GM12872 (cell line): ENCODE measurements around the gene SHMT2.

Experiments
- TF ChIP-seq, protein P1 (sequence below): IDR thresholded peaks from 3 replicates; pipeline ENCODE4 v1.5.1; 2011; ENCODE audit warnings: low read depth, mild to moderate bottlenecking, low read length, moderate library complexity; ENCODE audit not compliant: insufficient read depth

The SHMT2 gene

DNA sequence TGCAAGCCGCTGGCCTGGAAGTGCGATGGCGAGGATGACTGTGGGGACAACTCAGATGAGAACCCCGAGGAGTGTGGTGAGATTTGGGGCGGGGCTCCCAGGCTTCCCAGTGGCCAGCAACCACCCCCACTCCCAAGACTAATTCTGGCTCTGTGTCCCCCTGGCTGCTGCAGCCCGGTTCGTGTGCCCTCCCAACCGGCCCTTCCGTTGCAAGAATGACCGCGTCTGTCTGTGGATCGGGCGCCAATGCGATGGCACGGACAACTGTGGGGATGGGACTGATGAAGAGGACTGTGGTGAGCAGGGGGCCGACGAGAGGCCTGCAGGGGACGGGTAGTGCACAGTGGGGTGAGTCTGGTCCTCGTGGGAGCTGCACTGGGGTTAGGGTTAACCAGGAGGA lies 25.1 kb upstream of the SHMT2 start:
- TF ChIP-seq, protein P1, sequence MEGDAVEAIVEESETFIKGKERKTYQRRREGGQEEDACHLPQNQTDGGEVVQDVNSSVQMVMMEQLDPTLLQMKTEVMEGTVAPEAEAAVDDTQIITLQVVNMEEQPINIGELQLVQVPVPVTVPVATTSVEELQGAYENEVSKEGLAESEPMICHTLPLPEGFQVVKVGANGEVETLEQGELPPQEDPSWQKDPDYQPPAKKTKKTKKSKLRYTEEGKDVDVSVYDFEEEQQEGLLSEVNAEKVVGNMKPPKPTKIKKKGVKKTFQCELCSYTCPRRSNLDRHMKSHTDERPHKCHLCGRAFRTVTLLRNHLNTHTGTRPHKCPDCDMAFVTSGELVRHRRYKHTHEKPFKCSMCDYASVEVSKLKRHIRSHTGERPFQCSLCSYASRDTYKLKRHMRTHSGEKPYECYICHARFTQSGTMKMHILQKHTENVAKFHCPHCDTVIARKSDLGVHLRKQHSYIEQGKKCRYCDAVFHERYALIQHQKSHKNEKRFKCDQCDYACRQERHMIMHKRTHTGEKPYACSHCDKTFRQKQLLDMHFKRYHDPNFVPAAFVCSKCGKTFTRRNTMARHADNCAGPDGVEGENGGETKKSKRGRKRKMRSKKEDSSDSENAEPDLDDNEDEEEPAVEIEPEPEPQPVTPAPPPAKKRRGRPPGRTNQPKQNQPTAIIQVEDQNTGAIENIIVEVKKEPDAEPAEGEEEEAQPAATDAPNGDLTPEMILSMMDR = no peak

DNA sequence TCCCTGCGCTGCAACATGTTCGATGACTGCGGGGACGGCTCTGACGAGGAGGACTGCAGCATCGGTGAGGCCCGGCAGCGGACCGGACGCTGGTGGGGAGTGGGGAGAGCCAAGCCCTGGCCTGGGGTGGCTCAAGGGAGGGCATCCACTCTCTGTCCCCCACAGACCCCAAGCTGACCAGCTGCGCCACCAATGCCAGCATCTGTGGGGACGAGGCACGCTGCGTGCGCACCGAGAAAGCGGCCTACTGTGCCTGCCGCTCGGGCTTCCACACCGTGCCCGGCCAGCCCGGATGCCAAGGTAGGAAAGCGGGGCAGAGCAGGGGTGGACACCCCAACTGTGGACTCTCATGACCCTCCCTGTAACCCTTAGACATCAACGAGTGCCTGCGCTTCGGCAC lies 24.3 kb upstream of the SHMT2 start:
- TF ChIP-seq, protein P1 = no peak

DNA sequence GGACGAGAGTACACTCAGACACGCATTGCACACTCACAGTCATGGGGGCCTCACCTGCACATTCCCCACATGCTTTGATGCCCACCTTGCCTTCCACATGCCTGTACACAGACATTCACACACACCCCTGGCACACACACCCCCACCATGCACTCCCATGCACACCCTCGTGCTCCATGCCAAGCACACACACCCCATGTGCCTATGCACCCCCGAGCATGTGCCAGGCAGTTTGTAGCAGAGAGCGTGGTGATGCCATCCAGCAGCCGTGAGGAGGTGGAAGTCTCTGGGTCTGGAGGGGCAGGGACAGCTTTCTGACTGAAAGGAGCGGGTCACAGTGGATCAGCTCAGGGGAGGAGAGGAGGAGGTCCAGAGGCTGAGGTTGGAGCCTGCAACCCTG lies 23.6 kb upstream of the SHMT2 start:
- TF ChIP-seq, protein P1 = no peak

DNA sequence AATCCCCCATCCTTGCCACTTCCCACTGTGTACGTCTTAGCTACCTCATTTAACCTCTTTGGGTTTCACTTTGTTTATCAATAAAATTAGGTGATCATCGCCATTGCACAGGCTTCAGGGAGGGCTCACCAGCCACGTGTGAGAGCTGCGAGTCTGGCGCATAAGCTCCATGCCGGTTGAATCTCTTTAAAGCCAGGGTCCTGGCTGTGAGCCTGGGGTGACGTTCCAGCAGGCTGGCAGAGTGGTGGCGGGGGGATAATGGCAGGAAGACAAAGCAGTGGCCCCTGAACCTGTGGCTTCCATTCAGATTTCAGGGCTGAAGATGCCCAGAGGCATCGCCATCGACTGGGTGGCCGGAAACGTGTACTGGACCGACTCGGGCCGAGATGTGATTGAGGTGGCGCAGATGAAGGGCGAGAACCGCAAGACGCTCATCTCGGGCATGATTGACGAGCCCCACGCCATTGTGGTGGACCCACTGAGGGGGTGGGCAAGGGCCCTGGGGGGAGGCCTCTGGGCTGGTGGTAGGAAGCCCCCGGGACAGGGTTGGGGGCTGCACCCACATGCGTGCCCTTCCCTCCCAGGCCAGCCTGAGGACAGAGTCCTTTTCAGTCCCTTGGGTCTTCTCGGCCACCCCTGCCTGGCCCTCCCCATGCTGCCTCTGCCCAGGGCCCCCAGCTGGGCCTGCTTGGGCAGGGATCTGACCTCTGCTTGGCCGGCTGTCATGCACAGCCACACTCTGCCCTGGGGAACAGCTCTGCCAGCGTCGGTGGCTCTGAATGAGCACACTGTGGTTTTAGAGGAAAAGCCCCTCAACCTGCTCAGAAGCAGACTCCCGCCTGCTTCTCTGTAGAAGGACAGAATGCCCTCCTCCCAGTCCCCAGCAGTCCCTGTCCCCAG lies 21.5 kb upstream of the SHMT2 start:
- TF ChIP-seq, protein P1 = no peak

DNA sequence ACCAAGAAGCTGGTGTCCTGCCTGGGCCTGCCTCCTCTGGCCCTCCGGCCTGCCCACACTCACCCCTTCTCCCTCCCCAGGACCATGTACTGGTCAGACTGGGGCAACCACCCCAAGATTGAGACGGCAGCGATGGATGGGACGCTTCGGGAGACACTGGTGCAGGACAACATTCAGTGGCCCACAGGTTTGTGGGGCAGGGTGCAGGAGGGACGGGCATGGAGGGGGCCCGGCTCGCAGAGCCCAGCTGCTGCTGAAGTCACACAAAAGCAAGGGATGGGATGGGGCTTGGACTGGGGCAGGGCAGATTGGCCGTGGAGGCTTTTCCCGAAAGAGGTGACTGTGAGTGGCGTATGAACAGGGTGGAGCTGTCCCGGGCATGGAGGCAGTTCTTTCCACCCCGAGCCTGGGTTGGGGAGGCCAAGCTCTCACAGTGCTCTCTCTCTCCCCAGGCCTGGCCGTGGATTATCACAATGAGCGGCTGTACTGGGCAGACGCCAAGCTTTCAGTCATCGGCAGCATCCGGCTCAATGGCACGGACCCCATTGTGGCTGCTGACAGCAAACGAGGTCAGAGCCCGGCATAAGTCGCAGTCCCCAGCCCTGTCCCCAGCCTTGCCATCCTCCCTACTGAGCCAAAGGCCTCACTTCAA lies 20.8 kb upstream of the SHMT2 start:
- TF ChIP-seq, protein P1 = no peak

DNA sequence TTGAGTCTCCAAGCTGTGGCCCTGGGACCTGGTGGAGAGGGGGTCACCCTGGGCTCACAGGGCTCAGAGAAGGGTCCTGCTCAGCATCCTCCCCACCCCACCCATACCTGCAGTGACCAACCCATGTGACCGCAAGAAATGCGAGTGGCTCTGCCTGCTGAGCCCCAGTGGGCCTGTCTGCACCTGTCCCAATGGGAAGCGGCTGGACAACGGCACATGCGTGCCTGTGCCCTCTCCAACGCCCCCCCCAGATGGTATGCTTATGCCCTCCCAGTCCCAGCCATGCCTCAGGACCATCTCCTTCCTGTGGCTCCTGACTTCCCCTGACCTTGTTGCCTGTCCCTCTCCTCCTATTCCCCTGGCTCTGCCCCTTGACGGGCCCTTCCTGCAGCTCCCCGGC lies 19.6 kb upstream of the SHMT2 start:
- TF ChIP-seq, protein P1 = no peak

DNA sequence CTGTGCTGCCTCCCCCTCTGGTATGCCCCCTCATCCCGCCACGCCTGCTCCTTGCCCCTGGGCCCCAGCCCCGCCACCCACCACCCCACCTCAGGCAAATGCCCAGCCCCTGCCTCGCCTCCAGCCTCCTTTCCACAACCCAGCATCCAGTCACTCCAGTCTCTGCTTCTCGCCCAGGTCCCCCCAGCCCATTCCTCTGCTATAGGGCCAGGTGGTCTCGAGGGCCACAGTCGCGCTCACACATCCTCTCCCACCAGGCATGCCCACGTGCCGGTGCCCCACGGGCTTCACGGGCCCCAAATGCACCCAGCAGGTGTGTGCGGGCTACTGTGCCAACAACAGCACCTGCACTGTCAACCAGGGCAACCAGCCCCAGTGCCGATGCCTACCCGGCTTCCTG lies 19.1 kb upstream of the SHMT2 start:
- TF ChIP-seq, protein P1 = no peak
